ENCODE data around the gene SCD.

- TF ChIP-seq, protein P1, sequence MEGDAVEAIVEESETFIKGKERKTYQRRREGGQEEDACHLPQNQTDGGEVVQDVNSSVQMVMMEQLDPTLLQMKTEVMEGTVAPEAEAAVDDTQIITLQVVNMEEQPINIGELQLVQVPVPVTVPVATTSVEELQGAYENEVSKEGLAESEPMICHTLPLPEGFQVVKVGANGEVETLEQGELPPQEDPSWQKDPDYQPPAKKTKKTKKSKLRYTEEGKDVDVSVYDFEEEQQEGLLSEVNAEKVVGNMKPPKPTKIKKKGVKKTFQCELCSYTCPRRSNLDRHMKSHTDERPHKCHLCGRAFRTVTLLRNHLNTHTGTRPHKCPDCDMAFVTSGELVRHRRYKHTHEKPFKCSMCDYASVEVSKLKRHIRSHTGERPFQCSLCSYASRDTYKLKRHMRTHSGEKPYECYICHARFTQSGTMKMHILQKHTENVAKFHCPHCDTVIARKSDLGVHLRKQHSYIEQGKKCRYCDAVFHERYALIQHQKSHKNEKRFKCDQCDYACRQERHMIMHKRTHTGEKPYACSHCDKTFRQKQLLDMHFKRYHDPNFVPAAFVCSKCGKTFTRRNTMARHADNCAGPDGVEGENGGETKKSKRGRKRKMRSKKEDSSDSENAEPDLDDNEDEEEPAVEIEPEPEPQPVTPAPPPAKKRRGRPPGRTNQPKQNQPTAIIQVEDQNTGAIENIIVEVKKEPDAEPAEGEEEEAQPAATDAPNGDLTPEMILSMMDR (IDR thresholded peaks at IDR 0.05), result no peak
- TF ChIP-seq POLR2AphosphoS5 (IDR thresholded peaks at IDR 0.05), result peak in 1 of 2 donors; percentile 8
Observed at GRCh38 chr10:100340948-100341847, 5.8 kb upstream of the SCD start.
